RPMI7951 (cell line): ENCODE data around the gene DAPK1. TPM values are rescaled to one million over a fixed set of nuclear protein-coding genes. Genes with fewer than 3 reads are reported as not detected.

Experiments
- DNase-seq: peaks from one replicate; pipeline ENCODE4 v3.0.0-alpha.2; 2012; ENCODE audit warnings: low read depth
- total RNA-seq: library from RNA; depleted of rRNA; stranded (reverse); fragments of >200 nt; shearing (Covaris generic); gene quantifications from 2 replicates; pipeline ENCODE4 v1.2.3, GENCODE V29; 2014

Gene DAPK1
- total RNA-seq, 1 experiment from 2014 or later: 0.12 TPM

GRCh38 chr9:87593359-87593980, 95.8 kb downstream of the DAPK1 start:
- DNase-seq: no peak

GRCh38 chr9:87594194-87594593, 96.5 kb downstream of the DAPK1 start:
- DNase-seq: no peak

- no peak for DNase-seq
Observed at GRCh38 chr9:87594662-87595061, 97.0 kb downstream of the DAPK1 start.

GRCh38 chr9:87595610-87596009, 97.9 kb downstream of the DAPK1 start:
- DNase-seq: no peak

GRCh38 chr9:87596862-87597261, 99.2 kb downstream of the DAPK1 start:
- DNase-seq: no peak

GRCh38 chr9:87597710-87598443, 100.2 kb downstream of the DAPK1 start:
- no peak for DNase-seq

GRCh38 chr9:87599901-87600610, 102.4 kb downstream of the DAPK1 start:
- DNase-seq: peak; percentile 71

- no peak for DNase-seq
Observed at GRCh38 chr9:87601176-87601575, 103.5 kb downstream of the DAPK1 start.

- no peak for DNase-seq
Observed at GRCh38 chr9:87601595-87601994, 103.9 kb downstream of the DAPK1 start.

GRCh38 chr9:87602933-87603643, 105.4 kb downstream of the DAPK1 start:
- no peak for DNase-seq

GRCh38 chr9:87603854-87604490, 106.3 kb downstream of the DAPK1 start:
- DNase-seq: no peak

GRCh38 chr9:87604886-87605588, 107.4 kb downstream of the DAPK1 start:
- DNase-seq: no peak

- DNase-seq: no peak
Observed at GRCh38 chr9:87605676-87606075, 108.0 kb downstream of the DAPK1 start.

GRCh38 chr9:87606841-87607521, 109.3 kb downstream of the DAPK1 start:
- DNase-seq: peak; percentile 78

- DNase-seq: no peak
Observed at GRCh38 chr9:87607859-87608258, 110.2 kb downstream of the DAPK1 start.

GRCh38 chr9:87609002-87609401, 111.3 kb downstream of the DAPK1 start:
- DNase-seq: no peak

- no peak for DNase-seq
Observed at GRCh38 chr9:87609486-87609885, 111.8 kb downstream of the DAPK1 start.

- DNase-seq: no peak
Observed at GRCh38 chr9:87610200-87611155, 112.8 kb downstream of the DAPK1 start.

- no peak for DNase-seq
Observed at GRCh38 chr9:87611776-87612175, 114.1 kb downstream of the DAPK1 start.
